ENCODE results near the gene CYP11A1.

DNA sequence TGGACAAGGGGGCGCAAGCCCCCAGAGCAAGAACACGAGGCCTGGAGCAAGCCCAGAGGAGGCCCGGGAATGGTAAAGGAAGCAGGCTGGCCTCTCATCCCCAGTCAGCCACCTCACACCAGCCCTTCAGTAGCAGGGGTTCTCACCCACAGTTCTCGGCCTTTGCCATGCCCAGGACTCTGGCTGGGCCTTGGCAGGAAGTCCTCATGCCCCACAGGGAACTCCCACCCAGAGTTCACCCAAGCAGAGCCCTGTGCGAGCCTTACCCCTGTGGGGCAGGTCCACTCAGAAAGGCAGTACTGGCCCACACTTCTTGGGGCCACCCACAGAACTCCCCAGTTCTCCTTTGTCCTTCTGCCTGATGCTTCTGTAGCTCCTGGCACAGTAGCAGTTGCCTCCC, 30.3 kb downstream of the CYP11A1 start:
- TF ChIP-seq, protein P1, sequence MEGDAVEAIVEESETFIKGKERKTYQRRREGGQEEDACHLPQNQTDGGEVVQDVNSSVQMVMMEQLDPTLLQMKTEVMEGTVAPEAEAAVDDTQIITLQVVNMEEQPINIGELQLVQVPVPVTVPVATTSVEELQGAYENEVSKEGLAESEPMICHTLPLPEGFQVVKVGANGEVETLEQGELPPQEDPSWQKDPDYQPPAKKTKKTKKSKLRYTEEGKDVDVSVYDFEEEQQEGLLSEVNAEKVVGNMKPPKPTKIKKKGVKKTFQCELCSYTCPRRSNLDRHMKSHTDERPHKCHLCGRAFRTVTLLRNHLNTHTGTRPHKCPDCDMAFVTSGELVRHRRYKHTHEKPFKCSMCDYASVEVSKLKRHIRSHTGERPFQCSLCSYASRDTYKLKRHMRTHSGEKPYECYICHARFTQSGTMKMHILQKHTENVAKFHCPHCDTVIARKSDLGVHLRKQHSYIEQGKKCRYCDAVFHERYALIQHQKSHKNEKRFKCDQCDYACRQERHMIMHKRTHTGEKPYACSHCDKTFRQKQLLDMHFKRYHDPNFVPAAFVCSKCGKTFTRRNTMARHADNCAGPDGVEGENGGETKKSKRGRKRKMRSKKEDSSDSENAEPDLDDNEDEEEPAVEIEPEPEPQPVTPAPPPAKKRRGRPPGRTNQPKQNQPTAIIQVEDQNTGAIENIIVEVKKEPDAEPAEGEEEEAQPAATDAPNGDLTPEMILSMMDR (conservative IDR thresholded peaks at IDR 0.05) = no peak
- no peak for TF ChIP-seq ZFX (IDR thresholded peaks at IDR 0.05)
